HG02852 (cell line): ENCODE results near the gene SAA2.

ENCODE experiments used
- ATAC-seq: cut with Tn5 transposase; IDR thresholded peaks from one replicate; pipeline ENCODE4 v1.9.1; 2021; ENCODE audit warnings: mild to moderate bottlenecking, moderate library complexity; ENCODE audit not compliant: unreplicated experiment

Gene SAA2

GRCh38 chr11:18253778-18254338 is 5.4 kb upstream of the SAA2 start:
- ATAC-seq, result no peak

GRCh38 chr11:18253233-18253632 is 4.8 kb upstream of the SAA2 start:
- ATAC-seq, result no peak

GRCh38 chr11:18247191-18247581 is 1.3 kb downstream of the SAA2 start:
- ATAC-seq, result peak; percentile 5

- peak; percentile 82 for ATAC-seq
Measured at GRCh38 chr11:18246379-18247190, 1.9 kb downstream of the SAA2 start.

GRCh38 chr11:18245396-18245795 is 3.1 kb downstream of the SAA2 start:
- ATAC-seq, result no peak

- no peak for ATAC-seq
Measured at GRCh38 chr11:18243783-18244362, 4.6 kb downstream of the SAA2 start.

GRCh38 chr11:18239655-18240054 is 8.8 kb downstream of the SAA2 start:
- no peak for ATAC-seq

GRCh38 chr11:18236664-18237356 is 11.7 kb downstream of the SAA2 start, which contains the start of gene SAA4:
TSS of gene SAA4 (minus strand) at chr11:18236802. CDS start at chr11:18235926, 876 bp downstream.
- no peak for ATAC-seq

- ATAC-seq, result no peak
Measured at GRCh38 chr11:18235394-18236334, 12.8 kb downstream of the SAA2 start.

GRCh38 chr11:18233912-18234311 is 14.6 kb downstream of the SAA2 start:
- ATAC-seq, result no peak

- no peak for ATAC-seq
Measured at GRCh38 chr11:18230859-18231258, 17.6 kb downstream of the SAA2 start.

- peak; percentile 92 for ATAC-seq
Measured at GRCh38 chr11:18229501-18229900, 19.0 kb downstream of the SAA2 start.

- peak; percentile 48 for ATAC-seq
Measured at GRCh38 chr11:18225913-18226312, 22.6 kb downstream of the SAA2 start.

GRCh38 chr11:18223591-18224387 is 24.7 kb downstream of the SAA2 start:
- no peak for ATAC-seq

GRCh38 chr11:18222814-18223421 is 25.6 kb downstream of the SAA2 start:
- ATAC-seq, result no peak

GRCh38 chr11:18221274-18221876 is 27.1 kb downstream of the SAA2 start:
- no peak for ATAC-seq

GRCh38 chr11:18209058-18209457 is 39.4 kb downstream of the SAA2 start:
- ATAC-seq, result no peak

GRCh38 chr11:18204771-18205170 is 43.7 kb downstream of the SAA2 start:
- ATAC-seq, result no peak

- ATAC-seq, result no peak
Measured at GRCh38 chr11:18204220-18204619, 44.2 kb downstream of the SAA2 start.
